HepG2 (cell line): Measurements from ENCODE around the gene THOC5. TPM values are rescaled to one million over a fixed set of nuclear protein-coding genes. Genes with fewer than 3 reads are reported as not detected.

Experiments used
- ATAC-seq: fragments of 200-7000 bp; cut with Tn5 transposase; 3 replicates; pipeline ENCODE4 v1.9.1; 2020; ENCODE audit warnings: mild to moderate bottlenecking, moderate library complexity
- BruUV-seq: library from RNA; stranded (reverse); fragments of 400-500 nt; replicated peaks from 2 replicates; lab custom pipeline; 2021; lab: Mats Ljungman, UMichigan
- CTCF ChIA-PET: fragments of 300-600 bp; formaldehyde crosslinking; extraction: SDS; loops from one replicate; lab custom pipeline; 2021; ENCODE audit warnings: low total read pairs, inconsistent platforms, low intra/inter-chr PET ratio; lab: Yijun Ruan, JAX
- POLR2A ChIA-PET: fragments of 350-600 bp; sonication (Branson Sonifier 250); formaldehyde crosslinking; loops from one replicate; lab custom pipeline; 2020; ENCODE audit warnings: antibody characterized with exemption, inconsistent platforms; lab: Yijun Ruan, JAX
- DNase-seq: peaks from one replicate; pipeline ENCODE4 v3.0.0-alpha.2; 2015; ENCODE audit warnings: low spot score
- FAIRE-seq: peaks from 3 replicates; lab custom pipeline; 2011; peaks lifted over from hg19 to GRCh38; lab: Jason Lieb, UNC
- H2AFZ ChIP-seq: one replicate; pipeline ENCODE4 v1.6.1; 2011; ENCODE audit warnings: low read length, inconsistent platforms
- H3K27ac ChIP-seq: fragments of 300-600 bp; 3 replicates; pipeline ENCODE4 v1.8.0; 2011; ENCODE audit warnings: mixed run types, mild to moderate bottlenecking, mixed read lengths, low read length, inconsistent platforms; ENCODE audit not compliant: insufficient read depth; ENCODE audit errors: extremely low read length
- H3K27me3 ChIP-seq, 2 experiments: fragments of 200-600 bp in 1 of 2; 2 replicates in 1 of 2; 3 replicates in 1 of 2; pipeline versions ENCODE4 v1.6.0 to v1.8.0; 2011; ENCODE audit warnings: low read length in 2 of 2, mild to moderate bottlenecking in 2 of 2, moderate library complexity in 2 of 2, inconsistent platforms in 1 of 2; ENCODE audit not compliant: insufficient read depth in 2 of 2, control insufficient read depth in 1 of 2
- H3K36me3 ChIP-seq, 2 experiments: fragments of 200-600 bp in 1 of 2; replicated peaks in 1 of 2; 2 replicates in 1 of 2; 3 replicates in 1 of 2; pipeline versions ENCODE4 v1.5.1 to v1.8.0; 2011; ENCODE audit warnings: low read length in 2 of 2, inconsistent platforms in 1 of 2; ENCODE audit not compliant: insufficient read depth in 2 of 2, control insufficient read depth in 1 of 2
- H3K4me1 ChIP-seq: 2 replicates; pipeline ENCODE4 v1.5.1; 2012; ENCODE audit warnings: low read length, inconsistent platforms; ENCODE audit not compliant: insufficient read depth
- H3K4me2 ChIP-seq: 2 replicates; pipeline ENCODE4 v1.6.0; 2011; ENCODE audit warnings: low read depth, low read length, inconsistent platforms
- H3K4me3 ChIP-seq, 3 experiments: fragments of 200-600 bp in 1 of 3; sonication (generic), shearing (Covaris generic) in 1 of 3; replicated peaks in 1 of 3; 2 replicates each; pipeline ENCODE4 v1.5.1; 2011 to 2016; ENCODE audit warnings: low read length in 3 of 3, inconsistent platforms in 2 of 3, low read depth in 2 of 3, mild to moderate bottlenecking in 2 of 3, control low read depth in 1 of 3, mixed read lengths in 1 of 3; ENCODE audit not compliant: insufficient read depth in 1 of 3
- H3K79me2 ChIP-seq: one replicate; pipeline ENCODE4 v1.6.1; 2011; ENCODE audit warnings: low read length, inconsistent platforms; ENCODE audit not compliant: insufficient read depth
- H3K9ac ChIP-seq: 2 replicates; pipeline ENCODE4 v1.6.0; 2011; ENCODE audit warnings: mild to moderate bottlenecking, low read depth, low read length, inconsistent platforms; ENCODE audit not compliant: insufficient read depth
- H3K9me3 ChIP-seq: 2 replicates; pipeline ENCODE4 v1.5.1; 2012; ENCODE audit warnings: mild to moderate bottlenecking, low read length
- H4K20me1 ChIP-seq: 2 replicates; pipeline ENCODE4 v1.6.0; 2011; ENCODE audit warnings: inconsistent platforms, mild to moderate bottlenecking, low read length, moderate library complexity; ENCODE audit not compliant: insufficient read depth
- MAFF ChIP-seq: IDR thresholded peaks from 2 replicates; pipeline ENCODE4 v1.6.1; 2011; ENCODE audit warnings: low read depth, low read length, improper control_type of control experiment
- MAFK ChIP-seq, 2 experiments: IDR thresholded peaks in 1 of 2; conservative IDR thresholded peaks in 1 of 2; 2 replicates each; pipeline ENCODE4 v1.6.1; 2011; ENCODE audit warnings: improper control_type of control experiment in 2 of 2, low read length in 2 of 2
- ZNF326 ChIP-seq: sonication (generic); formaldehyde crosslinking; IDR thresholded peaks from 2 replicates; pipeline ENCODE4 v1.4.0; 2020; ENCODE audit warnings: missing genetic modification reagents, borderline replicate concordance
- ZNF550 ChIP-seq: sonication (generic); formaldehyde crosslinking; IDR thresholded peaks from 2 replicates; pipeline ENCODE4 v1.4.0; 2020; ENCODE audit warnings: mild to moderate bottlenecking, missing genetic modification reagents, borderline replicate concordance
- ZNF670 ChIP-seq: sonication (generic); formaldehyde crosslinking; IDR thresholded peaks from 2 replicates; pipeline ENCODE4 v1.8.0; 2022; ENCODE audit warnings: mild to moderate bottlenecking, missing genetic modification reagents, borderline replicate concordance
- WGBS: methylation state at CpG from one replicate; pipeline ENCODE4 v1.1.6; 2017; ENCODE audit warnings: low lambda C conversion rate; 5-methylcytosine and 5-hydroxymethylcytosine counted together
- in situ Hi-C: cut with HindIII; loops from 2 replicates; pipeline ENCODE4 v1.10.0; 2017; ENCODE audit warnings: low pct_unique_long_range_greater_than_20kb; ENCODE audit not compliant: extremely low pct_ligation_motif_present
- intact Hi-C: fragments of 100-400 bp; cut with micrococcal nuclease; formaldehyde crosslinking; loops from one replicate; pipeline ENCODE4 v1.10.0; 2022; ENCODE audit not compliant: unreplicated experiment
- polyA plus RNA-seq, 8 experiments: library from polyadenylated mRNA; depleted of rRNA in 3 of 8; stranded (reverse) in 7 of 8; unstranded in 1 of 8; fragments of >200 nt; fragmentation: Illumina TruSeq in 4 of 8; extraction: Trizol in 4 of 8; gene quantifications; 2 replicates each; pipeline versions ENCODE4 v1.2.1 to v1.2.3, GENCODE V29; 2011 to 2016; ENCODE audit warnings: low read depth in 4 of 8, missing spikeins in 1 of 8, mixed read lengths in 1 of 8; ENCODE audit not compliant: insufficient read depth in 1 of 8
- total RNA-seq, 5 experiments: library from RNA; depleted of rRNA; stranded (reverse); fragments of >200 nt; fragmentation: Illumina TruSeq; extraction: Trizol; gene quantifications; 2 replicates each; pipeline ENCODE4 v1.2.3, GENCODE V29; 2016; ENCODE audit warnings: low read depth in 1 of 5
- TF ChIP-seq, protein P1 (sequence below): sonication (generic); formaldehyde crosslinking; IDR thresholded peaks from 2 replicates; pipeline ENCODE4 v1.4.0; 2020; ENCODE audit warnings: missing genetic modification reagents

The THOC5 gene
- total and polyA plus RNA-seq, 2 of the 13 experiments (the other 11 are each of a cell fraction or from before 2014, with no cell fraction given): 45.8 to 46.7 TPM

DNA sequence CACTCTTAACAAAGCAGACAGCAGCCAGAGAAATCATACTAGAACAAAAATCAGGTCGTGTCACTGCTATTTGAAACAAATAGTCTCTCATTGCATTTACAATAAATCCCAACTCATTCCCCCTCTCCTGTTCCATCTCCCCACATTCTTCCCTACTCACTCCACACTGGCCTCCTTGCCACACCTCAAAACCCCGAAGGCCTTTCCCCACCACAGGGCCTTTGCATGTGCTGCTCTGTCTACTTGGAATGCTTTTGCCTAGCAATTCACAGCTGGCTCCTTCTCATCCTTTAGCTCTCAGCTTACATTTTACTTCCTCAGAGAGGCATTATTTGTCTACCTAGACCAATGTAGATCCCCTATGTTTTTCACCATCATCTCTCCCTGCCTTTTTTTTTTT lies 6.3 kb upstream of the THOC5 start (continued):
- TF ChIP-seq, protein P1, sequence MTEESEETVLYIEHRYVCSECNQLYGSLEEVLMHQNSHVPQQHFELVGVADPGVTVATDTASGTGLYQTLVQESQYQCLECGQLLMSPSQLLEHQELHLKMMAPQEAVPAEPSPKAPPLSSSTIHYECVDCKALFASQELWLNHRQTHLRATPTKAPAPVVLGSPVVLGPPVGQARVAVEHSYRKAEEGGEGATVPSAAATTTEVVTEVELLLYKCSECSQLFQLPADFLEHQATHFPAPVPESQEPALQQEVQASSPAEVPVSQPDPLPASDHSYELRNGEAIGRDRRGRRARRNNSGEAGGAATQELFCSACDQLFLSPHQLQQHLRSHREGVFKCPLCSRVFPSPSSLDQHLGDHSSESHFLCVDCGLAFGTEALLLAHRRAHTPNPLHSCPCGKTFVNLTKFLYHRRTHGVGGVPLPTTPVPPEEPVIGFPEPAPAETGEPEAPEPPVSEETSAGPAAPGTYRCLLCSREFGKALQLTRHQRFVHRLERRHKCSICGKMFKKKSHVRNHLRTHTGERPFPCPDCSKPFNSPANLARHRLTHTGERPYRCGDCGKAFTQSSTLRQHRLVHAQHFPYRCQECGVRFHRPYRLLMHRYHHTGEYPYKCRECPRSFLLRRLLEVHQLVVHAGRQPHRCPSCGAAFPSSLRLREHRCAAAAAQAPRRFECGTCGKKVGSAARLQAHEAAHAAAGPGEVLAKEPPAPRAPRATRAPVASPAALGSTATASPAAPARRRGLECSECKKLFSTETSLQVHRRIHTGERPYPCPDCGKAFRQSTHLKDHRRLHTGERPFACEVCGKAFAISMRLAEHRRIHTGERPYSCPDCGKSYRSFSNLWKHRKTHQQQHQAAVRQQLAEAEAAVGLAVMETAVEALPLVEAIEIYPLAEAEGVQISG: no peak
- no peak for TF ChIP-seq ZNF550 (CRISPR knock-in tag)
- no peak for TF ChIP-seq ZNF670 (CRISPR knock-in tag)
- TF ChIP-seq, all 625 proteins: peak for 0

DNA sequence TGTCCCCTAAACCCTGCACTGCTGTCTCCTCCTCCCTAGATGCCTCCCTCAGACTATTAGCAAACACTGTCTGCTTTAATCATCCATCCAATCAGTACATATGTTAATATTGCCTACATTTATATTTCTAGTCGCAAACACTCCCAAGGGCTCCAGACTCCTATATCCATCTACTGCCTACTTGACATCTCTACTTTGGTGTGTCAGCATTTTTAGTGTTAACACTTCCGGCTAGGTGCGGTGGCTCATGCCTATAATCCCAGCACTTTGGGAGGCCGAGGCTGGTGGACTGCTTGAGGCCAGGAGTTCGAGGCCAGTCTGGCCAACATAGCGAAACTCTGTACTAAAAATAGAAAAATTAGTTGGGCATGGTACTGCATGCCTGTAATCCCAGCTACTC lies 5.5 kb upstream of the THOC5 start:
- H3K4me1 ChIP-seq: peaks cover 12% of the 10 kb centered on the region
- no peak for FAIRE-seq
- ATAC-seq: no peak
- ChIA-PET CTCF (no interaction called here), POLR2A (interaction anchor here (1.1 kb wide), 1 partner anchor 21 kb away, joined by 5 read pairs; no protein-coding TSS in a partner anchor)
- in situ Hi-C loops: no loop called here
- H4K20me1 ChIP-seq: no peaks in the 10 kb centered on the region
- H3K79me2 ChIP-seq: no peaks in the 10 kb centered on the region
- H3K27me3 ChIP-seq: no peaks in the 10 kb centered on the region
- H3K4me2 ChIP-seq: no peak overlapping the region
- 97% methylated on average over 6 of the region's 6 CpGs for WGBS
- BruUV-seq: no TSS peak
- H2AFZ ChIP-seq: no peak overlapping the region
- H3K9me3 ChIP-seq: no peaks in the 10 kb centered on the region
- no peak overlapping the region for H3K4me3 ChIP-seq
- intact Hi-C loops: no loop called here
- no peak for DNase-seq
- TF ChIP-seq MAFF: peak; percentile 65; the same call in 1 of the 2 replicates
- peak; percentile 68 to 82 for TF ChIP-seq MAFK (conservative IDR thresholded peaks at IDR 0.05 in 1 of 2, IDR thresholded peaks at IDR 0.05 in 1 of 2; ENCODE audit: low read length in 2 of 2)
- no peak for TF ChIP-seq ZNF326 (CRISPR knock-in tag)
- TF ChIP-seq, all 625 proteins: peak for 2
- H3K27ac ChIP-seq: no peak overlapping the region
- H3K36me3 ChIP-seq: peaks cover 36 to 75% of the 10 kb centered on the region in 2 experiments
- no peak overlapping the region for H3K9ac ChIP-seq
